Stimulated activated CD4-positive, alpha-beta T cell treated with anti-CD3 and anti-CD28 coated beads, Interleukin-1b, Interleukin-23, amount 100 ng/mL, for 48 hours (primary cell): ENCODE measurements around the gene NAT9.
A peak's percentile ranks its signal among the peaks of the same experiment; 100 is the strongest.

ENCODE experiments used
- DNase-seq: peaks from one replicate; pipeline ENCODE4 v3.0.0-alpha.2; 2020

NAT9 gene

GRCh38 chr17:74805591-74805991, 29.4 kb upstream of the NAT9 start:
- no peak for DNase-seq

GRCh38 chr17:74804683-74805082, 28.5 kb upstream of the NAT9 start:
- DNase-seq: no peak

GRCh38 chr17:74803971-74804370, 27.8 kb upstream of the NAT9 start:
- DNase-seq: no peak

- DNase-seq: no peak
Observed at GRCh38 chr17:74803388-74803930, 27.3 kb upstream of the NAT9 start.

- DNase-seq: no peak
Observed at GRCh38 chr17:74801896-74802295, 25.8 kb upstream of the NAT9 start.

GRCh38 chr17:74800531-74800930, 24.4 kb upstream of the NAT9 start:
- DNase-seq: no peak

GRCh38 chr17:74799097-74799496, 23.0 kb upstream of the NAT9 start:
- no peak for DNase-seq

- DNase-seq: no peak
Observed at GRCh38 chr17:74798239-74798707, 22.1 kb upstream of the NAT9 start.

- DNase-seq: no peak
Observed at GRCh38 chr17:74797824-74798223, 21.7 kb upstream of the NAT9 start.

GRCh38 chr17:74796866-74797265, 20.7 kb upstream of the NAT9 start:
- no peak for DNase-seq

- DNase-seq: no peak
Observed at GRCh38 chr17:74796211-74796610, 20.1 kb upstream of the NAT9 start.

- no peak for DNase-seq
Observed at GRCh38 chr17:74795327-74796020, 19.3 kb upstream of the NAT9 start.

- DNase-seq: no peak
Observed at GRCh38 chr17:74792586-74793105, 16.5 kb upstream of the NAT9 start.

- no peak for DNase-seq
Observed at GRCh38 chr17:74790161-74791058, 14.3 kb upstream of the NAT9 start.

- no peak for DNase-seq
Observed at GRCh38 chr17:74786431-74787055, 10.4 kb upstream of the NAT9 start.

- no peak for DNase-seq
Observed at GRCh38 chr17:74785981-74786360, 9.8 kb upstream of the NAT9 start.

GRCh38 chr17:74785096-74785980, 9.2 kb upstream of the NAT9 start:
- peak; percentile 58 for DNase-seq

- no peak for DNase-seq
Observed at GRCh38 chr17:74784125-74784810, 8.1 kb upstream of the NAT9 start.

GRCh38 chr17:74782571-74782970, 6.4 kb upstream of the NAT9 start:
- DNase-seq: no peak

- no peak for DNase-seq
Observed at GRCh38 chr17:74780443-74781238, 4.5 kb upstream of the NAT9 start.
